ENCODE measurements around the gene MKRN2OS. TPM values are rescaled to one million over a fixed set of nuclear protein-coding genes. Genes with fewer than 3 reads are reported as not detected.

The MKRN2OS gene
- total RNA-seq, 1 experiment from 2014 or later = not detected

DNA sequence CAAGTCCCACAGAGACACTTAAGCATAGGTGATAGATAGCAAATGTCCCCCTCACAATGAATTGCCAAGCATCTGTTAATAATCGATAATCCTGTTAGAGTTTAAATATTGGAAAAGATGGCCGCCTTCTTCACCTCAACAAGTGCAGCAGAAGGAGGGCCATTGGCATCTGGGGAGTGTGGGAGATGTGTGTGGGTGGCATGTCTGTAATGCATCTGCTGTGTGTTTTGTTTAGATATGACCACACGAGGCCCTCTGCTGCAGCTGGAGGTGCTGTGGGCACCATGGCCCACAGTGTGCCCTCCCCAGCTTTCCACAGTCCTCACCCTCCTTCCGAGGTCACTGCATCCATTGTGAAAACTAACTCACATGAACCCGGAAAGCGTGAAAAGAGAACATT lies 24.5 kb upstream of the MKRN2OS start (continued):
- TF ChIP-seq, protein P1, sequence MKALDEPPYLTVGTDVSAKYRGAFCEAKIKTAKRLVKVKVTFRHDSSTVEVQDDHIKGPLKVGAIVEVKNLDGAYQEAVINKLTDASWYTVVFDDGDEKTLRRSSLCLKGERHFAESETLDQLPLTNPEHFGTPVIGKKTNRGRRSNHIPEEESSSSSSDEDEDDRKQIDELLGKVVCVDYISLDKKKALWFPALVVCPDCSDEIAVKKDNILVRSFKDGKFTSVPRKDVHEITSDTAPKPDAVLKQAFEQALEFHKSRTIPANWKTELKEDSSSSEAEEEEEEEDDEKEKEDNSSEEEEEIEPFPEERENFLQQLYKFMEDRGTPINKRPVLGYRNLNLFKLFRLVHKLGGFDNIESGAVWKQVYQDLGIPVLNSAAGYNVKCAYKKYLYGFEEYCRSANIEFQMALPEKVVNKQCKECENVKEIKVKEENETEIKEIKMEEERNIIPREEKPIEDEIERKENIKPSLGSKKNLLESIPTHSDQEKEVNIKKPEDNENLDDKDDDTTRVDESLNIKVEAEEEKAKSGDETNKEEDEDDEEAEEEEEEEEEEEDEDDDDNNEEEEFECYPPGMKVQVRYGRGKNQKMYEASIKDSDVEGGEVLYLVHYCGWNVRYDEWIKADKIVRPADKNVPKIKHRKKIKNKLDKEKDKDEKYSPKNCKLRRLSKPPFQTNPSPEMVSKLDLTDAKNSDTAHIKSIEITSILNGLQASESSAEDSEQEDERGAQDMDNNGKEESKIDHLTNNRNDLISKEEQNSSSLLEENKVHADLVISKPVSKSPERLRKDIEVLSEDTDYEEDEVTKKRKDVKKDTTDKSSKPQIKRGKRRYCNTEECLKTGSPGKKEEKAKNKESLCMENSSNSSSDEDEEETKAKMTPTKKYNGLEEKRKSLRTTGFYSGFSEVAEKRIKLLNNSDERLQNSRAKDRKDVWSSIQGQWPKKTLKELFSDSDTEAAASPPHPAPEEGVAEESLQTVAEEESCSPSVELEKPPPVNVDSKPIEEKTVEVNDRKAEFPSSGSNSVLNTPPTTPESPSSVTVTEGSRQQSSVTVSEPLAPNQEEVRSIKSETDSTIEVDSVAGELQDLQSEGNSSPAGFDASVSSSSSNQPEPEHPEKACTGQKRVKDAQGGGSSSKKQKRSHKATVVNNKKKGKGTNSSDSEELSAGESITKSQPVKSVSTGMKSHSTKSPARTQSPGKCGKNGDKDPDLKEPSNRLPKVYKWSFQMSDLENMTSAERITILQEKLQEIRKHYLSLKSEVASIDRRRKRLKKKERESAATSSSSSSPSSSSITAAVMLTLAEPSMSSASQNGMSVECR (CRISPR knock-in tag; IDR thresholded peaks at IDR 0.05; ENCODE audit: borderline replicate concordance) = no peak

DNA sequence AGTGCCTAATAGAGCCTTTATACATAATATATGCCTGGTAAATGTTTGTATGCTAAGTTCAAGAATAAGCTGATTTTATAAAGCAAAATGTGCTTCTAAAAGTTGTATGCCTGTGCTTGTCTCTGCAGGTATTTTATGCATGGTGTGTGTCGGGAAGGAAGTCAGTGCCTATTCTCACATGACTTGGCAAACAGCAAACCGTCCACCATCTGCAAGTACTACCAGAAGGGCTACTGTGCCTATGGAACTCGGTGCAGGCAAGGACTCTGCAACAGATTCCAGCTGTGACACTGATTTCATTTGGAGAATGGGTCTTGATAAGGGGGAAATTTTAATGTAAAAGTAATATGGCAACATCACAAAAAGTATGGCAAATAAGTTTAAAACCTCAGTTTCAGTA lies 23.4 kb upstream of the MKRN2OS start:
- no peak overlapping the region for H3K4me3 Mint-ChIP-seq
- H3K27ac Mint-ChIP-seq = no peak overlapping the region; the same call in 1 of the 2 replicates
- DNase-seq (ENCODE audit: low spot score) (no peak), ATAC-seq (no peak)
- H3K9me3 Mint-ChIP-seq = no peaks in the 10 kb centered on the region
- ChIA-PET POLR2A (no interaction called here), CTCF (no interaction called here)
- peaks cover 7% of the 10 kb centered on the region for H3K4me1 Mint-ChIP-seq
- TF ChIP-seq SMAD4 (CRISPR knock-in tag; IDR thresholded peaks at IDR 0.05) = no peak
- TF ChIP-seq, protein P2, sequence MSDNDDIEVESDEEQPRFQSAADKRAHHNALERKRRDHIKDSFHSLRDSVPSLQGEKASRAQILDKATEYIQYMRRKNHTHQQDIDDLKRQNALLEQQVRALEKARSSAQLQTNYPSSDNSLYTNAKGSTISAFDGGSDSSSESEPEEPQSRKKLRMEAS (CRISPR knock-in tag; IDR thresholded peaks at IDR 0.05) = no peak
- no peak for TF ChIP-seq OVOL2 (CRISPR knock-in tag; IDR thresholded peaks at IDR 0.05; ENCODE audit: borderline replicate concordance)
- no peak for TF ChIP-seq TCF7 (CRISPR knock-in tag; IDR thresholded peaks at IDR 0.05; ENCODE audit: low read depth)
- TF ChIP-seq RELA (CRISPR knock-in tag; IDR thresholded peaks at IDR 0.05; ENCODE audit: borderline replicate concordance) = no peak
- no peak for TF ChIP-seq FOXP1 (CRISPR knock-in tag; IDR thresholded peaks at IDR 0.05; ENCODE audit: borderline replicate concordance)
- TF ChIP-seq, protein P3, sequence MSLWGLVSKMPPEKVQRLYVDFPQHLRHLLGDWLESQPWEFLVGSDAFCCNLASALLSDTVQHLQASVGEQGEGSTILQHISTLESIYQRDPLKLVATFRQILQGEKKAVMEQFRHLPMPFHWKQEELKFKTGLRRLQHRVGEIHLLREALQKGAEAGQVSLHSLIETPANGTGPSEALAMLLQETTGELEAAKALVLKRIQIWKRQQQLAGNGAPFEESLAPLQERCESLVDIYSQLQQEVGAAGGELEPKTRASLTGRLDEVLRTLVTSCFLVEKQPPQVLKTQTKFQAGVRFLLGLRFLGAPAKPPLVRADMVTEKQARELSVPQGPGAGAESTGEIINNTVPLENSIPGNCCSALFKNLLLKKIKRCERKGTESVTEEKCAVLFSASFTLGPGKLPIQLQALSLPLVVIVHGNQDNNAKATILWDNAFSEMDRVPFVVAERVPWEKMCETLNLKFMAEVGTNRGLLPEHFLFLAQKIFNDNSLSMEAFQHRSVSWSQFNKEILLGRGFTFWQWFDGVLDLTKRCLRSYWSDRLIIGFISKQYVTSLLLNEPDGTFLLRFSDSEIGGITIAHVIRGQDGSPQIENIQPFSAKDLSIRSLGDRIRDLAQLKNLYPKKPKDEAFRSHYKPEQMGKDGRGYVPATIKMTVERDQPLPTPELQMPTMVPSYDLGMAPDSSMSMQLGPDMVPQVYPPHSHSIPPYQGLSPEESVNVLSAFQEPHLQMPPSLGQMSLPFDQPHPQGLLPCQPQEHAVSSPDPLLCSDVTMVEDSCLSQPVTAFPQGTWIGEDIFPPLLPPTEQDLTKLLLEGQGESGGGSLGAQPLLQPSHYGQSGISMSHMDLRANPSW (CRISPR knock-in tag; conservative IDR thresholded peaks at IDR 0.05; ENCODE audit: low read depth) = no peak
- TF ChIP-seq, protein P4, sequence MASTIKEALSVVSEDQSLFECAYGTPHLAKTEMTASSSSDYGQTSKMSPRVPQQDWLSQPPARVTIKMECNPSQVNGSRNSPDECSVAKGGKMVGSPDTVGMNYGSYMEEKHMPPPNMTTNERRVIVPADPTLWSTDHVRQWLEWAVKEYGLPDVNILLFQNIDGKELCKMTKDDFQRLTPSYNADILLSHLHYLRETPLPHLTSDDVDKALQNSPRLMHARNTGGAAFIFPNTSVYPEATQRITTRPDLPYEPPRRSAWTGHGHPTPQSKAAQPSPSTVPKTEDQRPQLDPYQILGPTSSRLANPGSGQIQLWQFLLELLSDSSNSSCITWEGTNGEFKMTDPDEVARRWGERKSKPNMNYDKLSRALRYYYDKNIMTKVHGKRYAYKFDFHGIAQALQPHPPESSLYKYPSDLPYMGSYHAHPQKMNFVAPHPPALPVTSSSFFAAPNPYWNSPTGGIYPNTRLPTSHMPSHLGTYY (CRISPR knock-in tag; IDR thresholded peaks at IDR 0.05) = no peak
- no peak for TF ChIP-seq IRF2 (CRISPR knock-in tag; IDR thresholded peaks at IDR 0.05; ENCODE audit: borderline replicate concordance, low read depth)
- TF ChIP-seq JAZF1 (CRISPR knock-in tag; IDR thresholded peaks at IDR 0.05) = no peak
- TF ChIP-seq, protein P5, sequence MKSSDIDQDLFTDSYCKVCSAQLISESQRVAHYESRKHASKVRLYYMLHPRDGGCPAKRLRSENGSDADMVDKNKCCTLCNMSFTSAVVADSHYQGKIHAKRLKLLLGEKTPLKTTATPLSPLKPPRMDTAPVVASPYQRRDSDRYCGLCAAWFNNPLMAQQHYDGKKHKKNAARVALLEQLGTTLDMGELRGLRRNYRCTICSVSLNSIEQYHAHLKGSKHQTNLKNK (CRISPR knock-in tag; IDR thresholded peaks at IDR 0.05) = no peak
- H3K36me3 Mint-ChIP-seq = peaks cover 37% of the 10 kb centered on the region
- no peaks in the 10 kb centered on the region for H3K27me3 Mint-ChIP-seq (ENCODE audit: low read depth)

DNA sequence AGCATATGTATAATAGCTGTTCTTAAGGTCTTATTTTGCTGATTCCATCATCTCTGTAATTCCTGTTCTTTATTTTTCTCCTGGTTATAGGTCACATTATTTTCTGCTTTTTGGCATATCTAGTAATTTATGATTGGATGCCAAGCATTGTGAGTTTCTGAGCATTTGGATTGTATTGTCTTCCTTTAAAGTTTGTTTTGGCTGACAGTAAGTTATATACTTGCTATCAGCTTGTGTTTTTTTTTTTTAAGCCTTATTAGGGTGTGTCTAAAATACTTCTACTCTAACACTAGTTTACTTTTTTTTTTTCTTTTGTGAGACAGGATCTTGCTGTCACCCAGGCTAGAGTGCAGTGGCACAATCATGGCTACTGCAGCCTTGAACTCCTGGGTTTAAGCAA lies 21.7 kb upstream of the MKRN2OS start:
- TF ChIP-seq, protein P6, sequence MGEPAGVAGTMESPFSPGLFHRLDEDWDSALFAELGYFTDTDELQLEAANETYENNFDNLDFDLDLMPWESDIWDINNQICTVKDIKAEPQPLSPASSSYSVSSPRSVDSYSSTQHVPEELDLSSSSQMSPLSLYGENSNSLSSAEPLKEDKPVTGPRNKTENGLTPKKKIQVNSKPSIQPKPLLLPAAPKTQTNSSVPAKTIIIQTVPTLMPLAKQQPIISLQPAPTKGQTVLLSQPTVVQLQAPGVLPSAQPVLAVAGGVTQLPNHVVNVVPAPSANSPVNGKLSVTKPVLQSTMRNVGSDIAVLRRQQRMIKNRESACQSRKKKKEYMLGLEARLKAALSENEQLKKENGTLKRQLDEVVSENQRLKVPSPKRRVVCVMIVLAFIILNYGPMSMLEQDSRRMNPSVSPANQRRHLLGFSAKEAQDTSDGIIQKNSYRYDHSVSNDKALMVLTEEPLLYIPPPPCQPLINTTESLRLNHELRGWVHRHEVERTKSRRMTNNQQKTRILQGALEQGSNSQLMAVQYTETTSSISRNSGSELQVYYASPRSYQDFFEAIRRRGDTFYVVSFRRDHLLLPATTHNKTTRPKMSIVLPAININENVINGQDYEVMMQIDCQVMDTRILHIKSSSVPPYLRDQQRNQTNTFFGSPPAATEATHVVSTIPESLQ (CRISPR knock-in tag; IDR thresholded peaks at IDR 0.05) = no peak
- TF ChIP-seq, protein P7, sequence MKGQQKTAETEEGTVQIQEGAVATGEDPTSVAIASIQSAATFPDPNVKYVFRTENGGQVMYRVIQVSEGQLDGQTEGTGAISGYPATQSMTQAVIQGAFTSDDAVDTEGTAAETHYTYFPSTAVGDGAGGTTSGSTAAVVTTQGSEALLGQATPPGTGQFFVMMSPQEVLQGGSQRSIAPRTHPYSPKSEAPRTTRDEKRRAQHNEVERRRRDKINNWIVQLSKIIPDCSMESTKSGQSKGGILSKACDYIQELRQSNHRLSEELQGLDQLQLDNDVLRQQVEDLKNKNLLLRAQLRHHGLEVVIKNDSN (CRISPR knock-in tag; IDR thresholded peaks at IDR 0.05) = no peak
- TF ChIP-seq KAT7 (CRISPR knock-in tag; IDR thresholded peaks at IDR 0.05; ENCODE audit: borderline replicate concordance) (no peak), EMX1 (CRISPR knock-in tag; IDR thresholded peaks at IDR 0.05) (no peak), ZNF263 (CRISPR knock-in tag; IDR thresholded peaks at IDR 0.05; ENCODE audit: low read depth) (no peak)
- peaks cover 26% of the 10 kb centered on the region for H3K36me3 Mint-ChIP-seq

More for the DNA sequence above, 21.7 kb upstream of the MKRN2OS start:
- DNase-seq (ENCODE audit: low spot score) (no peak), ATAC-seq (no peak)
- POLR2A ChIA-PET = no interaction called here
- no peaks in the 10 kb centered on the region for H3K9me3 Mint-ChIP-seq
- no peak overlapping the region for H3K27ac Mint-ChIP-seq
- H3K27me3 Mint-ChIP-seq (ENCODE audit: low read depth) = no peaks in the 10 kb centered on the region
- H3K4me1 Mint-ChIP-seq = peaks cover 20% of the 10 kb centered on the region
- no peak overlapping the region for H3K4me3 Mint-ChIP-seq
- CTCF ChIA-PET = no interaction called here

Measured in WTC11 (cell line).